Kidney epithelial cell (primary cell): ENCODE results near the gene NAPA. TPM values are rescaled to one million over a fixed set of nuclear protein-coding genes. Genes with fewer than 3 reads are reported as not detected.

ENCODE experiments used
- DNase-seq: peaks from one replicate; pipeline ENCODE4 v3.0.0-alpha.2; 2010; ENCODE audit warnings: low read depth
- H3K27me3 ChIP-seq: 2 replicates; pipeline ENCODE4 v1.6.0; 2011; ENCODE audit warnings: low read length; ENCODE audit not compliant: control insufficient read depth, insufficient read depth
- H3K36me3 ChIP-seq: 2 replicates; pipeline ENCODE4 v1.5.1; 2011; ENCODE audit warnings: low read length; ENCODE audit not compliant: control insufficient read depth, insufficient read depth
- H3K4me3 ChIP-seq: 2 replicates; pipeline ENCODE4 v1.5.1; 2011; ENCODE audit warnings: low read depth, mild to moderate bottlenecking, control low read depth, low read length
- CTCF ChIP-seq: IDR thresholded peaks from 2 replicates; pipeline ENCODE4 v1.5.1; 2011; ENCODE audit warnings: mild to moderate bottlenecking, moderate library complexity, low read length, control low read depth, inconsistent platforms; ENCODE audit not compliant: insufficient read depth, poor library complexity, severe bottlenecking
- total RNA-seq: library from RNA; depleted of rRNA; stranded (reverse); fragments of >200 nt; gene quantifications from 2 replicates; pipeline ENCODE4 v1.2.3, GENCODE V29; 2015

Gene NAPA
- total RNA-seq, 1 donor from 2014 or later, result 127 TPM

GRCh38 chr19:47549261-47549862 is 34.5 kb upstream of the NAPA start:
- Histone ChIP-seq H3K4me3 (no peak overlapping the region), H3K36me3 (no peaks in the 10 kb centered on the region), H3K27me3 (peaks cover 23% of the 10 kb centered on the region)
- no peak for DNase-seq
- no peak for TF ChIP-seq CTCF

- peaks cover 25% of the 10 kb centered on the region for H3K27me3 ChIP-seq
- TF ChIP-seq CTCF, result no peak
- DNase-seq, result no peak
- no peaks in the 10 kb centered on the region for H3K36me3 ChIP-seq
- no peak overlapping the region for H3K4me3 ChIP-seq
Observed at GRCh38 chr19:47547199-47547598, 32.3 kb upstream of the NAPA start.

- H3K4me3 ChIP-seq, result no peak overlapping the region
- DNase-seq, result no peak
- peaks cover 25% of the 10 kb centered on the region for H3K27me3 ChIP-seq
- H3K36me3 ChIP-seq, result no peaks in the 10 kb centered on the region
- no peak for TF ChIP-seq CTCF
Observed at GRCh38 chr19:47545061-47545948, 30.4 kb upstream of the NAPA start.

- H3K4me3 ChIP-seq, result no peak overlapping the region
- no peak for DNase-seq
- no peaks in the 10 kb centered on the region for H3K36me3 ChIP-seq
- TF ChIP-seq CTCF, result no peak
- H3K27me3 ChIP-seq, result peaks cover 25% of the 10 kb centered on the region
Observed at GRCh38 chr19:47544476-47544875, 29.6 kb upstream of the NAPA start.

- Histone ChIP-seq H3K4me3 (no peak overlapping the region), H3K27me3 (peaks cover 22% of the 10 kb centered on the region), H3K36me3 (no peaks in the 10 kb centered on the region)
- DNase-seq, result no peak
- no peak for TF ChIP-seq CTCF
Observed at GRCh38 chr19:47544075-47544474, 29.2 kb upstream of the NAPA start.
